Jurkat, Clone E6-1 (cell line): ENCODE measurements around the gene AHNAK.
A peak's percentile ranks its signal among the peaks of the same experiment; 100 is the strongest.
"Not testable (repeated sequence)": the region's sequence is repeated elsewhere in the genome, so short reads cannot be mapped to it uniquely, and the experiment has no call there.

Experiments used
- DNase-seq: peaks from one replicate; pipeline ENCODE4 v3.0.0-alpha.2; 2011; ENCODE audit warnings: low read depth, low spot score
- H3K4me3 ChIP-seq: 2 replicates; pipeline ENCODE4 v1.5.1; 2011; ENCODE audit warnings: mild to moderate bottlenecking, low read length, control low read depth, moderate library complexity

AHNAK gene

GRCh38 chr11:62554387-62555167, 8.0 kb upstream of the AHNAK start:
- H3K4me3 ChIP-seq: no peak overlapping the region
- no peak for DNase-seq

GRCh38 chr11:62553839-62554361, 7.3 kb upstream of the AHNAK start:
- no peak overlapping the region for H3K4me3 ChIP-seq
- no peak for DNase-seq

- no peak for DNase-seq
- no peak overlapping the region for H3K4me3 ChIP-seq
Measured at GRCh38 chr11:62553080-62553838, 6.7 kb upstream of the AHNAK start.

- no peak overlapping the region for H3K4me3 ChIP-seq
- no peak for DNase-seq
Measured at GRCh38 chr11:62552485-62553079, 6.0 kb upstream of the AHNAK start.

- not testable (repeated sequence) for H3K4me3 ChIP-seq, DNase-seq
Measured at GRCh38 chr11:62550478-62550877, 3.9 kb upstream of the AHNAK start.

- H3K4me3 ChIP-seq: no peak overlapping the region
- no peak for DNase-seq
Measured at GRCh38 chr11:62548545-62549335, 2.1 kb upstream of the AHNAK start.

GRCh38 chr11:62547691-62548281, 1.2 kb upstream of the AHNAK start:
- no peak for DNase-seq
- no peak overlapping the region for H3K4me3 ChIP-seq

- DNase-seq: no peak
- no peak overlapping the region for H3K4me3 ChIP-seq
Measured at GRCh38 chr11:62546929-62547625, 471 bp upstream of the AHNAK start.

- H3K4me3 ChIP-seq: peak overlapping the region; percentile 13
- no peak for DNase-seq
Measured at GRCh38 chr11:62545437-62546243, 966 bp downstream of the AHNAK start.

- no peak overlapping the region for H3K4me3 ChIP-seq
- DNase-seq: no peak
Measured at GRCh38 chr11:62544581-62545436, 1.8 kb downstream of the AHNAK start.

- H3K4me3 ChIP-seq: no peak overlapping the region
- no peak for DNase-seq
Measured at GRCh38 chr11:62543680-62544444, 2.7 kb downstream of the AHNAK start.

- H3K4me3 ChIP-seq: no peak overlapping the region
- DNase-seq: peak; percentile 39
Measured at GRCh38 chr11:62542750-62543567, 3.6 kb downstream of the AHNAK start.

- no peak overlapping the region for H3K4me3 ChIP-seq
- no peak for DNase-seq
Measured at GRCh38 chr11:62542111-62542745, 4.4 kb downstream of the AHNAK start.

- no peak overlapping the region for H3K4me3 ChIP-seq
- no peak for DNase-seq
Measured at GRCh38 chr11:62540804-62541701, 5.6 kb downstream of the AHNAK start.
